HG03565 (cell line): ENCODE results near the gene NOL11.
"Not testable (repeated sequence)": the region's sequence is repeated elsewhere in the genome, so short reads cannot be mapped to it uniquely, and the experiment has no call there.

Experiments
- ATAC-seq: cut with Tn5 transposase; IDR thresholded peaks from one replicate; pipeline ENCODE4 v1.9.1; 2021; ENCODE audit warnings: mild to moderate bottlenecking, moderate library complexity; ENCODE audit not compliant: unreplicated experiment

The NOL11 gene

DNA sequence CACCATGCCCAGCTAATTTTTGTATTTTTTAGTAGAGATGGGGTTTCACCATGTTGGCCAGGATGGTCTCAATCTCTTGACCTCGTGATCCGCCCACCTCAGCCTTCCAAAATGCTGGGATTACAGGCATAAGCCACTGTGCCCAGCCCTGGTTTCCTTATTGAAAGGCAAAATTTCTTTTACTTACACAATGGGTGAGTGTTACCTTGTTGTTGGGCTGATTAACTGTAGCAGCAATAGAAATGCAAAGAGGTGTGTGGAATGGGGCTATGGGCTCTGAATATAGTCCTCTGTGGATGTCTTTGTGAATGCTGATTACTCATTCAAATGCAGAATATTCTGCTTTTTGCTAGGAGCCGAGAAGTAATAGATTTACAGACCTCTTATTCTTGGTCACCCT, 34.4 kb downstream of the NOL11 start:
- ATAC-seq: not testable (repeated sequence)

DNA sequence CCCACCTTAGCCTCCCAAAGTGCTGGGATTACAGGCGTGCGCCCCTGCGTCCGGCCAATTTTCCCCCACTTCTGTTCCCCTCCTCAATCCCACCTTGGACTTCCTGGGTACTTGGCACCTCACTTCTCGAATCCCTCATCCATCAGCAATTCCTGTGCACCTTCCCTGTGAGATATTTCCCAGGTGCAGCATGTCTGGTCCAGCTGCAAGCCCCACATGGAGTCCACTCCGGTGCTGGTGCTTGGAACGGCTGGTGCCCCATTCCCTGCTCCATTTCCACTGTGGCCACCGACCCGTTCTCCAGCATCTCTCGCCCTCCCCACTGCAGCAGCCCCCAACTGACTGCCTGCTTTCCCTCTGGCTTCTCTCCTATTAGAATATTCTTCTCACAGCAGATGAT, 35.3 kb downstream of the NOL11 start:
- no peak for ATAC-seq

DNA sequence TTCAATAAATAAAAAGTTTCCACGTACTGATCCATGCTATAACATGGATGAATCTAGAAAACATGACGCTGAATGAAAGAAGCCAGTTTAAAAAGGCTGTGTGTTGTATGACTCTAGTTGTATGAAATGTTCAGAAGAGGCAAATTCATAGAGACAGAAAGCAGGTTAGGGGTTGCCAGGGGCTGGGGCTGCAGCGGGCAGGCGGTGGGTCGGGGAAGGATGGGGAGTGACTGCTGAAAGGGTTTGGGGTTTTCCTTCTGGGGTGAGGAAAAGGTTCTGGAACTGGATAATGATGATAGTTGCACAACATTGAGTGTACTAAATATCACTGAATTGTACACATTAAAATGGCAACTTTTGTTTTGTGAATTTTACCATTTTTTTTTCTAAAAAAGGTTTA, 36.3 kb downstream of the NOL11 start:
- no peak for ATAC-seq

DNA sequence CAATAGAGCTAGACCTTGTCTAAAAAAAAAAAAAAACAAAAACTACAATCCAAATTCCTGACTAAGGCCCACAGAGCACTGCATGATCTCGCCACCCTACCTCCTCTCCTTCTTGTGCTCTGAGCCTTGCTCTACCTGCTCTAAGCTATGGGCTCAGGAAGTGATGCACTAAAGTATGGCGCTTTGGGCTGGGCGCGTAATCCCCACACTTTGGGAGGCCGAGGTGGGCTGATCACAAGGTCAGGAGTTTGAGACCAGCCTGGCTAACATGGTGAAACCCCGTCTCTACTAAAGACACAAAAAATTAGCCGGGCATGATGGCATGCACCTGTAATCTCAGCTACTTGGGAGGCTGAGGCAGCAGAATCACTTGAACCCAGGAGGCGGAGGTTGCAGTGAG, 37.0 kb downstream of the NOL11 start:
- not testable (repeated sequence) for ATAC-seq

DNA sequence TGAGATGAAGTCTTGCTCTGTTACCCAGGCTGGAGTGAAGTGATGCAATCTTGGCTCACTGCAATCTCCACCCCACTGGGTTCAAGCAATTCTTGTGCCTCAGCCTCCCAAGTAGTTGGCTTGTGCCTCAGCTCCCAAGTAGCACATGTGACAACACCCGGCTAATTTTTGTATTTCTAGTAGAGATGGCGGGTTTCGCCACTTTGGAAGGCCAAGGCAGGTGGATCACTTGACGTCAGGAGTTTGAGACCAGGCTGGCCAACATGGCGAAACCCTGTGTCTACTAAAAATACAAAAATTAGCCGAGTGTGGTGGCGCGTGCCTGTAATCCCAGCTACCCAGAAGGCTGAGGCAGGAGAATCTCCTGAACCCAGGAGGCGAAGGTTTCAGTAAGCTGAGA, 39.0 kb downstream of the NOL11 start:
- ATAC-seq: not testable (repeated sequence)

DNA sequence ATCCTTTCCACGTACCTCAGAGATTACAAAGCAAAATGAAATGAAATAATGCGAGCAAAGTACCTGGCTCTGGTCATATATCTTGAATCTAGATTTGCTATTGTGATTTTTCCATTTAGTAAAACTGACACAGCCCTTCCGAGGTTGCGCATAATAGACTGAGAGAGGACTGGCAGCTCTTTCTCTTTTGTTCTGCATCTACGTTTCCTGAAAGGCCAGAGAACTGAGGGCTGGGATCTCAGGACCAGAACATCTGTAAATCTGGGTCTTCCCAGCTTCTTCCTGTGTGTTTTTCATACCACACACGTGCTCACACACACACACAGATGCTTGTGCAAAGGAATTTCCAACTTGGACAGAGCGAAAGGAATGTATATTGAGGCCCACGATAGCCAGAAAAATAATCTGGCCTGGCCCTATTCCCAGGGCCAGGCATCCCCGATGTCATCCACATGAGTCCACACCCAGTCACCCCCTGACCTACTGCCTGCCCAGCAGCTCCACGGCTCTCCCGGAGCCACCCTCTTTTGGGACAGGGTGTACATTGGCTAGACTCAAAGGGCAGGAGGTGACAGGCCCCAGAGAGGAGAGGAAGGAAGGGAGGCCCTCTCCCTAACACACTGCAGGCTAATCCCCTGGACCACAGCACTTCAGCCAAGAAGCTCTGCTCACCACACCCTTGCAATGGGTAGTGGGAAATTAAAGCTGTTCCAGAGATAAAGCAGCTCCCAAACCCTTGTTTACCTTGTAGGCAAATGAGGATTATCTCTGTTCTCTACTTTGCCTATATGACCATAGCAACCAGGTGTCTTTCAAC, 41.8 kb downstream of the NOL11 start:
- no peak for ATAC-seq

DNA sequence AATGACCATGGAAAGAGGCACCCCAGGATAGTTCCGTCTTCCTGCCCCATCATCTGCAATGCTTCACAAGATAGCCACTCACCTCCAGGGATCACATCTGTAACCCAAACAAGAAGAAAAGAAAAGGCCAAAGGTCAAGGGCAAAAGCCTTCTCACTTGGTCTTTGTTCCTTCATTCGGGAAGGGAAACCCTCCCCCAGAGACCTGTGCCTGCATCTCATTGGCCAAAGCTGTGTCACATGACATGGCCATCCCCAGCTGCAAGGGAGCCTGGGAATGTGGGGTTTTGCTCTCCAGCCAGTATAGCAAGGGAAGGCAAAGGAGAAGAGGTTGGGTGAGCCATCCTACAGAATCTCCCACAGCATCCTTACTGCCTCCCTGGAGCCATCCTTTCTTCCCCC, 47.9 kb downstream of the NOL11 start:
- no peak for ATAC-seq

DNA sequence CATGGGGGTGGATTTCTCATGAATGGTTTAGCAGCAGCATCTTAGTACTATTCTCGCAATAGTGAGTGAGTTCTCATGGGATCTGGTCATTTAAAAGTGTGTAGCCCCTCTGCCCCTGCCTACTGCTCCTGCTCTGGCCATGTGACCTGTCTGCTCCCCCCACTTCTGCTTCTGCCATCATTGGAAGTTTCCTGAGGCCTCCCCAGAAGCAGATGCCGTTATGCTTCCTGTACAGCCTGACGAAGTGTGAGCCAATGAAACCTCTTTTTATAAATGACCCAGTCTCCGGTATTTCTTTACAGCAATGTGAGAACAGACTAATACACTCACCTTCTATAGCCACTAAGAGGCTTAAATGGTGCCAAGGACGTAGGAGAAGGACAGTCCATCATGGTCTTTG, 51.5 kb downstream of the NOL11 start:
- ATAC-seq: no peak

DNA sequence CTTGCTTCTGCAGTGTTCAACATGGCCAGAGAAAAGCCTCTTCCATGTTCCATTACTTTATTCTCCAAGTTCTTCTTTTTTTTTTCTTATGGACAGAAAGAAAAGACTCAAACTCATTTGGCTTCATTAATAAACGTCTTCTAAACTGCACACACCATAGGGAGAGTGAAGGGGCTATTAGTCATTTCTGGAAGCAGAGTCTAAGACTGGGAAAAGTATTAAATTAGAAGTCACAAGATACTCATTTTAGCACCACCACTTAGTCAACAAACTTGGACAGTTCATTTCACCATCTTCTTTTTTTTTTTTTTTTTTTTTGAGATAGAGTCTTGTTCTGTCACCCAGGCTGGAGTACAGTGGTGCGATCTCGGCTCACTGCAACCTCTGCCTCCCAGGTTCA, 52.8 kb downstream of the NOL11 start:
- ATAC-seq: no peak

DNA sequence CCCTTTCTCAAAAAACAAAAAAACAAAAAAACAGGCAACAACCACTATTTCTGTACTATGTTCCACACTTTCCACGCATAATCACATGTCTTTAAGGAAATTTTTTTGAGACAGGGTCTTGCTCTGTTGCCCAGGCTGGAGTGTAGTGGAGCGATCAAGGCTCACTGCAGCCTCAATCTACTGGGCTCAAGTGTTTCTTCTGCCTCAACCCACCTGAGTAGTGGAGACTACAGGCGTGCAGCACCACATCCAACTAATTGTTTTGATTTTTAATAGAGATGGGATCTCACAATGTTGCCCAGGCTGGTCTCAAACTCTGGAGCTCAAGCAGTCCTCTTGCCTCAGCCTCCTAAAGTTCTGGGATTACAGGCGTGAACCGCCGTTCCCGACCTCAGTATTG, 54.9 kb downstream of the NOL11 start:
- ATAC-seq: no peak

DNA sequence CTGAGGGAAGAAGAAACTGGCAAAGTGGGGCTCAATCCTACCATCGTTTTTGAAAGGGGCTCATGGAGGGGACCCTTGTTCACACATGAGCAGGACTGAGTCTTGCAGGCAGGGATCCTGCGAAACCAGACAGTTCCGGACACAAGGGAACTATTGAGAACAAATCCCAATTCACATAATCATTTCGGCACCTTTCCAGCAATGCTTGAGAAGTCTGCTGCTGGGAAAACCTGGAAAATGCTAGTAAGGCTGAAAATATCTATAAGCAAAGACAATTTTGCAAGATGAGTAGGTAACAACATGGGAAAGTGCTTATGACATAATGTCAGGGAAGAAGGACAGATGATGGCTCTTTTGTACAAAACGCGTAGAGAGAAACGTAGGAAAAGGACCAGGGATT, 55.5 kb downstream of the NOL11 start:
- ATAC-seq: no peak

DNA sequence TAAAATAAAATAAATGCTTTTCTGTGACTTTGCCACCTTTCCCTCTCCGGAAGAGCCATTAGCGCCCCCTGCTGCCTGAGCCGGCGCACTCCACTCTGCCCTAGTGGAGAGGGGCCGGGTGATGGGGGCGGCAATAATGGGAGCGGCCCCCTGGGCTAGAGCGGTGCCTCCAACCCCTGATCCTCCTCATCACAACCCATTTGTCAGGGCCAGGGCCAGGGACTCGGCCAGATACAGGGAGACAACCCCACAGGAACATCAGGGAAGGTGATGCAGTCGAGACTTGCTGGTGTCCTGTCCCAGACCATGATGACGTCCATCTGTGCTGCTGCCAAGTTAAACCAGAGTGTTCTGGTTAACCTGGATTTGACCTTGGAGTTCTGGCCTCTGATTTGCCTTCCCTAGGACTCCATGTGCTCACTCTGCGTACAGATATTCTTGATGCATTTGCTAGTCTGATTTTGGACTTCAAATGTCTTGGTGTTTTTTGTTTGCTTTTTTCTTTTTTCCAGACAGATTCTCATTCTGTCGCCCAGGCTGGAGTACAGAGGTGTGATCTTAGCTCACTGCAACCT, 61.4 kb downstream of the NOL11 start:
- no peak for ATAC-seq

DNA sequence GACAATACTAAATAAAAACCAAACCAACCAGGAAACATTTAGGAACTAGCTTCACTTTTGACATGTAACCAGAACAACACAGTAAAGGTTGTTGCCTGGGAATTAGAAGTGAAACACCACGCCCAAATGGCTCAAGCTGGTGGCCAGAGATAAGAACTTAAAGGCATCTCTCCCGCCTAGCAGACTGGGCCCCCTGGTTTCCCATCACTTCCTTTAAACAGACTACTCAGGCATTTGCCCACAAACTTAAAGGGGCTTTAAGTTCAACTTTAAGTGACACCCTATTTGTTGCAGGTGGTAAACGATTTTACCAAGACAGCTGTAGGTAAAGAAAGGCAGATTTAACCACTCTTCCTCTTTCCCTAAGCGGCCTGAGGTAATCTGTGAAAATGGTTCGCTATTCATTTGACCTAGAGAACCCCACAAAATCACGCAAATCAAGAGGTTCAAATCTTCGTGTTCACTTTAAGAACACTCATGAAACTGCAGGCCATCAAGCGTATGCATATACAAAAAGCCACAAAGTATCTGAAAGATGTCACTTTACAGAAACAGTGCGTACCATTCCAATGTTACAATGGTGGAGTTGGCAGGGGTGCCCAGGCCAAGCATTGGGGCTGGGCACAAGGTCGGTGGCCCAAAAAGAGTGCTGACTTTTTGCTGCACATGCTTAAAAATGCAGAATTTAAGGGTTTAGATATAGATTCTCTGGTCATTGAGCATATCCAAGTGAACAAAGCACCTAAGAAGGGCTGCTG, 66.8 kb downstream of the NOL11 start:
- ATAC-seq: no peak

DNA sequence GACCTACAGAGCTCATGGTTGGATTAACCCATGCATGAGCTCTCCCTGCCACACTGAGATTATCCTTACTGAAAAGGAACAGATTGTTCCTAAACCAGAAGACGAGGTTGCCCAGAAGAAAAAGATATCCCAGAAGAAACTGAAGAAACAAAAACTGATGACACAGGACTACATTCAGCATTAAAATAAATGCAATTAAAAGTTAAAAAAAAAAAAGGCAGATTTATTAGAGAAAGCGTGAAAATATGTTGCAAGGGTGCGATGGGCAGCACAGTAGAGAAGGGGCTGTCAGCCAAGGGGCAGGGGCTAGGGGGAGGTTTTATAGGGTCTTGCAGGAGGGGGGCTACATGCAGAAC, 67.4 kb downstream of the NOL11 start:
- ATAC-seq: no peak

DNA sequence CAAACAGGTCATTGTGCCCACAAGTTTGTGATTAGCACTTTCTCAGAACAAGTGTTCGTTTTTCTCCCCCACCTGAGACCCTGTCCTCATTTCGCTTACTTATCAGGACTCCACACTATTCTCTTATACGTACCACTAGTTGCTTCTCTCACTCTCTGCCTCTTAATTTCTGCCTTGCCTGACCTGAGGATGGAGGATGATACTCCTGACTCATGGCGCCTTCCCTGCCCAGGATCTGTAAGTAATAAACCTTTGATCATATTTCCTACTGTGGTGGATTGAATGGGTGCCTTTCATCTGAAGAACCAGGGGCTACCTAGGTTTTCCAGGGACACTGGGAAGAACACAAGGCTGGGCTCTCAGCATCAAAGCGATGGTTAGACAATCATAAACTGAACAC, 67.8 kb downstream of the NOL11 start:
- no peak for ATAC-seq
